GM19468 (cell line): ENCODE results near the gene ANXA2.
"Not testable (repeated sequence)": the region's sequence is repeated elsewhere in the genome, so short reads cannot be mapped to it uniquely, and the experiment has no call there.

Experiments used
- ATAC-seq: cut with Tn5 transposase; IDR thresholded peaks from one replicate; pipeline ENCODE4 v1.9.1; 2021; ENCODE audit warnings: mild to moderate bottlenecking, moderate library complexity, moderate number of reproducible peaks; ENCODE audit not compliant: unreplicated experiment; ENCODE audit errors: extremely low read depth

The ANXA2 gene

GRCh38 chr15:60372756-60373155 is 25.0 kb downstream of the ANXA2 start:
- ATAC-seq, result no peak

- no peak for ATAC-seq
Measured at GRCh38 chr15:60372227-60372626, 25.6 kb downstream of the ANXA2 start.

- no peak for ATAC-seq
Measured at GRCh38 chr15:60371175-60372051, 26.4 kb downstream of the ANXA2 start.

DNA sequence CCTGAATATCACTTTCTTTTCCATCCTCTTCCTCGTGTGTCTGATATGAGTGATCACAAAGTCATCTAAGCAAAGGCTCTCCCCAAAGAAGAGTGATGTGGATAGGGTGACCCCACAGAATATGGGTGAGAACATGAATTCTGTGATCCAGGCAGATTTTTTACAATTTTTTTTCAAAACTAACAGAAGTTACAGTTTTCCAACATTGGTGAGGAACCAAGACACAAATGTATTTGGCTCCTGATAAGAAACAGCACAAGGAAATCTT is 27.0 kb downstream of the ANXA2 start:
- ATAC-seq, result no peak

GRCh38 chr15:60370105-60370868 is 27.5 kb downstream of the ANXA2 start:
- no peak for ATAC-seq

- no peak for ATAC-seq
Measured at GRCh38 chr15:60369696-60370095, 28.1 kb downstream of the ANXA2 start.

- ATAC-seq, result no peak
Measured at GRCh38 chr15:60364612-60364924, 33.2 kb downstream of the ANXA2 start.

DNA sequence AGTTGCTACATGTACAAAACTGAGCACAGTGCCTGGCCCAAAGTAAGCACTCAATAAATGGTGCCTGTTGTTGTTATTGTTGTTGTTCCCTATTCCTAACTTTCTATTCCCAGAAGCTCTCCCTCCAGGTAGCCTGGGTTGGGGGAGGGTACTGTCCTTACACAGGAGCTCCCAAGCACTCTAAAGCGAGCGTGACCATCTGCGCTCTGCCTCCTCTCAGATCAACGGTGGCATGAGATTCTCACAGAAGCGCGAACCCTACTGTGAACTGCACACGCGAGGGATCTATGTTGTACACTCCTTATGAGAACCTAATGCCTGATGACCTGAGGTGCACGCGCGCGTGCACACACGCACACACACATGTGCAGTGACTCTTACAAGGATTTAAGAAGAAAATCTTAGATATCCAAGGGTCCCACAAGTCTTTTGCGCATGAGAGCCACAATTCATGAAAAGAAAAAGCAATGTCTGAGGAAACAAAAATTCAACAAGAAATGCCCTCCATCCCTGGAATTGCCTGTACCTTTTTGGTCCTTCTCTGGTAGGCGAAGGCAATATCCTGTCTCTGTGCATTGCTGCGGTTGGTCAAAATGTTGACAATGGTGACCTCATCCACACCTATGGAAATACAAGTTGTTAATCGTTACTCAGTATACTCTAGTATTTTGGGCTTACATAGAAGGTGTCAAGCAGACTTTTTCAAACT is 33.7 kb downstream of the ANXA2 start:
- ATAC-seq, result no peak

DNA sequence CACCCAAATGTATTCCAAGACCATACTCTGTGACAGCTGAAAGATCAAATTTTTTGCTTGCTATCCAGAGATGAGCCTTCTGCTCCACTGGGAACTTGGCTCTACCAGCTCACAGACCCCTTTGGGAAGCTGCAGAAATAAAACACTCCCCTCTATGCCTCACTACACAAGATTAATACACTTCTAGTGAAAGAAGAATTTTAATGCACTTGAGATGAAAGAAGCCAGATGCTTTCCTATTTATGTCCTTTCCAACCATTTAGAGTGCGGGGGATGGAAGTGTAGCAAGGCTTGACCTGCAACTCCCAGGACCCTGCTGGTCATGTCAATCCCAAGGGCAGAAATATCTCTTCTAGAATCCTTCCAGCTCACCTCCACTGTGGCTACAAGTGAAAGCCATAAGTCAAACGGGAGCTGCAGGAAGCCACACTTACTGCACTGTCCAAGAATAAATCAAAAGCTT is 34.7 kb downstream of the ANXA2 start:
- no peak for ATAC-seq

- ATAC-seq, result no peak
Measured at GRCh38 chr15:60362321-60363086, 35.3 kb downstream of the ANXA2 start.

DNA sequence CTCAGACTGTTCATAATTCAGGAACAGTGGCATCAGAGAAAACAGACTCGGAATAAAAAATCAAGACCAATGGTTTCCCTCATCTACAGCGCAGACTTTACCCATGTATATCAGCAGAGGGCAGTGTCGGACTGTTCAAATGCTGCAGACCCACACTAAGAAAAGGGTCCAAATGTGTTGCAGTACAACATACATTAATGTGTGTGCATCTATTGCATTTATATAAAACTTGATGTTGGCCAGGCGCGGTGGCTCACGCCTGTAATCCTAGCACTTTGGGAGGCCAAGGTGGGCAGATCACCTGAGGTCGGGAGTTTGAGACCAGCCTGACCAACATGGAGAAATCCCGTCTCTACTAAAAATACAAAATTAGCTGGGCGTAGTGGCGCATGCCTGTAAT is 38.0 kb downstream of the ANXA2 start:
- not testable (repeated sequence) for ATAC-seq

DNA sequence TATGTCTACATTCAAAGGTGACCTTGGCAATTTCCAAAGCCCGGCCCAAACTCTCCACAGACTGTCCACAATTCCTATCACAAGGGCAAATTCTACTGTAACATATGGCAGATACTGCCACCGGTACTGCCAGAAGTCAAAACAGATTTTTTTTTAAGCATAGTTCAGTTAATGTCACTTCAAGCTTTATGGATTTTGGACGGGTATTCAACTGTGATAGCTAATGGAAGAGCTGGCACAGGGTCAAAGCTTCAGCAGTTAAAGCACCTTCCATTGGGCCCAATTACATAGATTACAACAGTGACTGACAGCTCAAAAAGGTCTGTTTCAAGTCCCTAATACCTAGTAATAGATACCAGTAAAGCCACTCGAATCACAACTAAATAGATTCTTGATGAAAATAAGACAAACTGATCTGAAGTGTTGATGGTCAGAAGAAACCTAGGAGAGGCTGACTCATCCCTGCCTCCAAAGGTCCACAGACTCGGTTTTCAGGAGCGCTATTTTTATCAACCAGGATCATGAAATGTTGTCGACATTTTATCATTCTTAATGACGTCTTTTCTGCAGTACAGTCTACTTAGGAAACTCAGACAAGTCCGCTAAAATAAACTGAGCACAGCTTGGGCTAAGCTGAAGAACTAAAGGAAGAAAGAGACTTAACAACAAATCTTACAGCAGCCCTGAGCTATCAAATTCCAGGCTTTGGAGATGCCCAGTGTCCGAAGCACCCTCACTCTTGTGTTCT is 38.7 kb downstream of the ANXA2 start:
- no peak for ATAC-seq

DNA sequence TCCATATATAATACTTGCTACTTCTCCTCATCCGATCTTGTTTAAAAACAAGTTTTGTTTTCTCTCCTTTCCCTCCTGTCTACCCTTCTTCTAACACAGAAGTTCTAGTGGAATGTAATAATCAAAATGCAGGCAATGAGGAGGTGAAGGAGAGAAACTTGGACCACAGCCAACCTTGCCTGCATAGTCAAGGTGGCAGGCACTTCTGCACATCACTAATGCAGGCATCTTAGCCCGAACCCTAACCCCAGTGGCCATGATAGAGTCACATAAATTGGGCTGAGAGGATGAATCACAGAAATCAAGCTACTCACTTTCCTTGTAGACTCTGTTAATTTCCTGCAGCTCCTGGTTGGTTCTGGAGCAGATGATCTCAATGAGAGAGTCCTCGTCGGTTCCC is 41.0 kb downstream of the ANXA2 start:
- ATAC-seq, result no peak

DNA sequence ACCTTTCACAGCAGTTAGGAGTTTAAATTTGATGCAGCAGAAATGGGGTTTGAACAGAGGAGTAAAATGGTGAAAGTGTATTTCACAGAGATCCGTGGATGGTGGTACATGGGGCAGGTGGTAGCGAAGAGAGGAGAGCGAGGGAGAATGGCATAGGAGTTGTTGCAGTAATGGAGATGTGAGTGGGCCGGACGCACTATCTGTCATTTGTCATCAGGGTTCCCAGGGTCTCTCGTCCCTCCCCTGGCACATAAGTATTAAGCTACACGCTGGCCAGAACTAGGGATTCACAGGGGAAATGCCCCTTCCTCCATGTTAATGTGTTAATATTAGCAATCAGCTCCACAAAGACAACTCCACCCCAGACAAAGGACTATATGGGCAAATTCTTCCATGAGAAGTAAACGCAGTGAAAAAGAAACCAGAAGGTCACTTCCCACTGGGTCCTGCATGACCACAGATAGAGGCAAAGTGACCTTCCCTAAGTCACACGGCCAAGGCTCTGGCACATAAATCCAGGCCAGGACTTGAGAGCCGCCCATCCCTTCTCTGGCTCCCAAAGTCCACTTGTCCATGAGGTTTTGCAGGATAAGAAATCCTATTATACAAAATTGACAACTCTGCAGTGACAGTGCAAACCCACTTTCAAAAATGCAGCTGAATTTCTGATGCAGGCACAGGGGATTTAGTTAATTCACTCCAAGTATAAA is 42.5 kb downstream of the ANXA2 start:
- no peak for ATAC-seq

GRCh38 chr15:60353245-60353920 is 44.4 kb downstream of the ANXA2 start:
- no peak for ATAC-seq

DNA sequence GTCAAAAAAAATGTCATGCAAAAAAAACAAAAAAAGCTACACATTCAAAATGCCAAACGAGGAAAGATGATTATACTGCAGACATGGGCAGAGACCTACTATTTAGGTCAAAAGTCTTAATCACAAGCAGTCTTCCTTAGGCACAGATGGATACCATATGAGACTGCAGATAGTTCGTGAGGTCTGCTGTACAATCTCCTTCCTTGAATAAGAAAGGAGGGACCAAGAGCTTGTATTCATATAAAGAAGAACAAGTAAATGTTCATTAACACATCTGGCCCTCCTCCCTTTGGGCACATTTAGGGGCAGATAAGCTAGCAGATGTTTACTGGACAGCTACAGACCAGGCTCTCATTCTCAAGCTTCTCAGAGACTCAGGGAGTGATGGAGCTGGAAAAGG is 45.3 kb downstream of the ANXA2 start:
- no peak for ATAC-seq

- ATAC-seq, result no peak
Measured at GRCh38 chr15:60351066-60351465, 46.7 kb downstream of the ANXA2 start.

DNA sequence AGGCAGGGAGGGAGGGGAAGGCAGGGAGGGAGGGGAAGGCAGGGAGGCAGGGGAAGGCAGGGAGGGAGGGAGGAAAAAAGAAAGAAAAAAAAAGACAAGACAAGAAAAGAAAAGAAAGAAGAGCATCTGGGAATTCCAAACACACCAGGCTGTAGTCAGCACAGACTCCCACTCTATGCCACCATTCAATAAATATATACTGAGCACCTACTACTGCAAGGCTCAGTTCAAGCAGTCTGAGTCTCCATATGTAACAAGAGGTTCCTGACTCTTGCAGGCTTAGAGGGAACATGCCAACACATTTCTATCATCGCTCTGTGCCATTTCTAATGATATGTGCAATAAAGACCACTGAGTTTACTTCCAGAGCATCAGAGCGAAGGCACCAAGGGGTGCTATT is 47.7 kb downstream of the ANXA2 start:
- no peak for ATAC-seq

DNA sequence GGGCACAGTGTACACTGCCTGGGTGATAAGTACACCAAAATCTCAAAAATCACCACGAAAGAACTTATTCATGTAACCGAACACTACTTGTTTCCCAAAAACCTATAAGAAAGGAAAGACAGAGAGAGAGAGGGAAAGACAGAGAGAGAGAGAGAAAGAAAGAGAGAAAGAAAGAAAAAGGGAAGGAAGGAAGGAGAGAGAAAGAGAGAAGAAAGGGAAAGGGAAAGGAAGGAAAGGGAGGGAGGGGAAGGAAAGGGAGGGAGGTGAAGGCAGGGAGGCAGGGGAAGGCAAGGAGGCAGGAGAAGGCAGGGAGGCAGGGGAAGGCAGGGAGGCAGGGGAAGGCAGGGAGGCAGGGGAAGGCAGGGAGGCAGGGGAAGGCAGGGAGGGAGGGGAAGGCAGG is 48.2 kb downstream of the ANXA2 start:
- no peak for ATAC-seq
